HG02610 (cell line): ENCODE measurements around the gene CC2D1A.

ENCODE experiments used
- ATAC-seq: cut with Tn5 transposase; IDR thresholded peaks from one replicate; pipeline ENCODE4 v1.9.1; 2021; ENCODE audit warnings: mild to moderate bottlenecking, moderate library complexity; ENCODE audit not compliant: unreplicated experiment

CC2D1A gene

GRCh38 chr19:13876834-13877233, 29.2 kb upstream of the CC2D1A start, which contains the start of gene NANOS3:
Gene NANOS3 (plus strand): TSS chr19:13877134. CDS start chr19:13877249, 115 bp downstream.
- ATAC-seq = no peak

- ATAC-seq = no peak
Measured at GRCh38 chr19:13877303-13877702, 28.7 kb upstream of the CC2D1A start.

- peak; percentile 72 for ATAC-seq
Measured at GRCh38 chr19:13880059-13881043, 25.6 kb upstream of the CC2D1A start.

- no peak for ATAC-seq
Measured at GRCh38 chr19:13881251-13881691, 24.7 kb upstream of the CC2D1A start.

- no peak for ATAC-seq
Measured at GRCh38 chr19:13881692-13882418, 24.1 kb upstream of the CC2D1A start.

GRCh38 chr19:13882419-13882795, 23.6 kb upstream of the CC2D1A start:
- no peak for ATAC-seq

GRCh38 chr19:13882836-13883235, 23.2 kb upstream of the CC2D1A start:
- ATAC-seq = no peak

- ATAC-seq = no peak
Measured at GRCh38 chr19:13883516-13884064, 22.4 kb upstream of the CC2D1A start.

- ATAC-seq = no peak
Measured at GRCh38 chr19:13884726-13885591, 21.0 kb upstream of the CC2D1A start.

- no peak for ATAC-seq
Measured at GRCh38 chr19:13885826-13886365, 20.1 kb upstream of the CC2D1A start.

GRCh38 chr19:13887018-13887436, 19.0 kb upstream of the CC2D1A start:
- no peak for ATAC-seq

GRCh38 chr19:13887517-13887916, 18.5 kb upstream of the CC2D1A start:
- no peak for ATAC-seq

- ATAC-seq = no peak
Measured at GRCh38 chr19:13888281-13888680, 17.7 kb upstream of the CC2D1A start.

GRCh38 chr19:13890136-13890535, 15.9 kb upstream of the CC2D1A start:
- no peak for ATAC-seq

- ATAC-seq = no peak
Measured at GRCh38 chr19:13892870-13893269, 13.1 kb upstream of the CC2D1A start.

GRCh38 chr19:13894552-13894951, 11.4 kb upstream of the CC2D1A start:
- no peak for ATAC-seq

GRCh38 chr19:13896227-13896626, 9.8 kb upstream of the CC2D1A start:
- ATAC-seq = no peak

- no peak for ATAC-seq
Measured at GRCh38 chr19:13899393-13899792, 6.6 kb upstream of the CC2D1A start.

- no peak for ATAC-seq
Measured at GRCh38 chr19:13899912-13900584, 6.0 kb upstream of the CC2D1A start.
